Activated B cell treated with CpG ODN at 0.5 μM for 24 hours (primary cell): ENCODE results near the gene ZNF84. TPM values are rescaled to one million over a fixed set of nuclear protein-coding genes. Genes with fewer than 3 reads are reported as not detected.

Experiments
- ATAC-seq: fragments of 200-7000 bp; cut with Tn5 transposase; one replicate; pipeline ENCODE4 v1.10.0; 2021; ENCODE audit warnings: low read depth, mild to moderate bottlenecking, moderate library complexity
- CTCF ChIA-PET: fragments of 350-600 bp; sonication (Branson Sonifier 250); formaldehyde crosslinking; loops from one replicate; lab custom pipeline; 2021; ENCODE audit warnings: antibody characterized with exemption; lab: Charles Lee
- POLR2A ChIA-PET: fragments of 350-600 bp; sonication (Branson Sonifier 250); formaldehyde crosslinking; loops from one replicate; lab custom pipeline; 2021; ENCODE audit warnings: antibody characterized with exemption; lab: Charles Lee
- DNase-seq: peaks from one replicate; pipeline ENCODE4 v3.0.0; 2022
- H3K27ac Mint-ChIP-seq: one replicate; pipeline ENCODE4 v1.8.0; 2020; ENCODE audit warnings: mixed read lengths
- H3K27me3 Mint-ChIP-seq: one replicate; pipeline ENCODE4 v1.8.0; 2021; ENCODE audit warnings: mixed read lengths
- H3K36me3 Mint-ChIP-seq: one replicate; pipeline ENCODE4 v1.8.0; 2021; ENCODE audit warnings: low read depth, mixed read lengths
- H3K4me1 Mint-ChIP-seq: one replicate; pipeline ENCODE4 v1.8.0; 2021; ENCODE audit warnings: mixed read lengths
- H3K4me3 Mint-ChIP-seq: one replicate; pipeline ENCODE4 v1.8.0; 2020; ENCODE audit warnings: mild to moderate bottlenecking, mixed read lengths
- H3K9me3 Mint-ChIP-seq: one replicate; pipeline ENCODE4 v1.8.0; 2020; ENCODE audit warnings: mixed read lengths
- CTCF ChIP-seq: fragments of 200-600 bp; IDR thresholded peaks from one replicate; pipeline ENCODE4 v1.8.0; 2022; ENCODE audit warnings: antibody characterized with exemption, mild to moderate bottlenecking
- intact Hi-C: fragments of 100-400 bp; cut with micrococcal nuclease; formaldehyde crosslinking; loops from one replicate; pipeline ENCODE4 v1.15.1; 2024
- total RNA-seq: library from RNA; stranded (reverse); gene quantifications from 2 replicates; pipeline ENCODE4 v1.2.3, GENCODE V29; 2022

ZNF84 gene
- total RNA-seq, 1 donor from 2014 or later = 41.1 TPM

DNA sequence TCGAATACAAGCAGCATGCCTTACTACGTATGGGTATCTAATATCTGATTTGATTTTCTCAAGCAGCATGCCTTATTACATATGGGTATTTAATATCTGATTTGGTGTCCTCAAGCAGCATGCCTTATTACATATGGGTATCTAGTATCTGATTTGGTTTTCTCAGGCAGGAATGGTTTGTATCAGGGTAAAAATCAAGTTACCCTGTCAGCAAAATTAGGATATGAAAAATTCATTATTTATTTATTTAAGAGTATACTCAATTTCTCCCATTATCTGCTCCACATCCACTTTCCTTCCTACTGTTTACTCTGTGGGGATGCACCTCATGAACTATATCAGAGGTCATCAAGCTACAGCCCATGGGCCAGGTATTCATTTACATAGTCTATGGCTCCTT lies 70.8 kb downstream of the ZNF84 start:
- POLR2A ChIA-PET = no interaction called here
- no peaks in the 10 kb centered on the region for H3K4me1 Mint-ChIP-seq
- peaks cover 77% of the 10 kb centered on the region for H3K36me3 Mint-ChIP-seq
- ATAC-seq (no peak), DNase-seq (no peak)
- peaks cover 45% of the 10 kb centered on the region for H3K9me3 Mint-ChIP-seq
- H3K4me3 Mint-ChIP-seq = no peak overlapping the region
- CTCF ChIA-PET = no interaction called here
- no peaks in the 10 kb centered on the region for H3K27me3 Mint-ChIP-seq
- TF ChIP-seq CTCF = no peak
- H3K27ac Mint-ChIP-seq = no peak overlapping the region
- intact Hi-C loops = no loop called here

Other genes starting within 250 kb of the ZNF84 start
- 51.3 and 52.4 TPM in 2 replicates for gene GOLGA3, start 208.6 kb upstream of the ZNF84 start, total RNA-seq
- gene CHFR, start 149.9 kb upstream of the ZNF84 start, total RNA-seq = 89.4 and 108 TPM in 2 replicates
- 12.2 and 15.4 TPM in 2 replicates for gene ZNF605, start 81.2 kb upstream of the ZNF84 start, total RNA-seq
- gene ZNF26, start 51.1 kb upstream of the ZNF84 start, total RNA-seq = 20.8 and 24.9 TPM in 2 replicates
- 20.6 and 21.9 TPM in 2 replicates for gene ZNF140, start 43.4 kb downstream of the ZNF84 start, total RNA-seq
- 2.9 and 4.0 TPM in 2 replicates for gene ZNF891, start 92.8 kb downstream of the ZNF84 start, total RNA-seq
- 8.4 and 10.9 TPM in 2 replicates for gene ZNF10, start 93.1 kb downstream of the ZNF84 start, total RNA-seq
- gene ZNF268, start 144.0 kb downstream of the ZNF84 start, total RNA-seq = 29.1 and 29.3 TPM in 2 replicates
- not detected in 2 replicates for gene ANHX, start 198.4 kb downstream of the ZNF84 start, total RNA-seq